GM21515 (cell line): ENCODE data around the gene ZNF831.

Experiments
- ATAC-seq: cut with Tn5 transposase; IDR thresholded peaks from one replicate; pipeline ENCODE4 v1.9.1; 2021; ENCODE audit not compliant: unreplicated experiment

Gene ZNF831

GRCh38 chr20:59299945-59300332, 136.3 kb downstream of the ZNF831 start:
- ATAC-seq: no peak

GRCh38 chr20:59300333-59301081, 136.9 kb downstream of the ZNF831 start, which contains the start of gene EDN3:
Gene EDN3 (plus strand): TSS chr20:59300611. CDS start chr20:59300813, 202 bp downstream.
- ATAC-seq: no peak

- ATAC-seq: no peak
Observed at GRCh38 chr20:59301343-59302007, 137.9 kb downstream of the ZNF831 start.

- no peak for ATAC-seq
Observed at GRCh38 chr20:59305908-59306655, 142.5 kb downstream of the ZNF831 start.

- ATAC-seq: no peak
Observed at GRCh38 chr20:59307270-59307669, 143.6 kb downstream of the ZNF831 start.
